Measurements from ENCODE around the gene DHRS9. TPM values are rescaled to one million over a fixed set of nuclear protein-coding genes. Genes with fewer than 3 reads are reported as not detected.

The DHRS9 gene
- total RNA-seq = not detected

GRCh38 chr2:169069341-169069740 is at the start of gene DHRS9:
Gene DHRS9 (plus strand): TSS chr2:169069563. CDS start chr2:169081582, 12,019 bp downstream.
- Histone ChIP-seq H3K36me3 (no peaks in the 10 kb centered on the region), H3K4me1 (no peaks in the 10 kb centered on the region)
- TF ChIP-seq CTCF (IDR thresholded peaks at IDR 0.05) = no peak

GRCh38 chr2:169023161-169023560 is 46.2 kb upstream of the DHRS9 start:
- H3K9me3 ChIP-seq = no peaks in the 10 kb centered on the region
- H3K36me3 ChIP-seq = no peaks in the 10 kb centered on the region
- H3K4me3 ChIP-seq = no peak overlapping the region
- no peaks in the 10 kb centered on the region for H3K4me1 ChIP-seq
- intact Hi-C loops (cut with DNase I) = no loop called here
- no peak overlapping the region for H3K27ac ChIP-seq
- no peaks in the 10 kb centered on the region for H3K27me3 ChIP-seq
- no peak for DNase-seq (ENCODE audit: low spot score in 2 of 2)
- no peak for TF ChIP-seq CTCF (IDR thresholded peaks at IDR 0.05)

More at GRCh38 chr2:169069341-169069740, at the start of gene DHRS9:
- Histone ChIP-seq H3K27me3 (no peaks in the 10 kb centered on the region), H3K27ac (no peak within 1 kb of the TSS), H3K9me3 (no peaks in the 10 kb centered on the region), H3K4me3 (no peak within 1 kb of the TSS)
- DNase-seq (ENCODE audit: low spot score in 2 of 2) = no peak
- intact Hi-C loops (cut with DNase I) = no loop called here

- H3K27ac ChIP-seq = no peak overlapping the region
- intact Hi-C loops (cut with DNase I) = no loop called here
- H3K4me3 ChIP-seq = no peak overlapping the region
- H3K9me3 ChIP-seq = no peaks in the 10 kb centered on the region
- no peaks in the 10 kb centered on the region for H3K4me1 ChIP-seq
- TF ChIP-seq CTCF (IDR thresholded peaks at IDR 0.05) = no peak
- no peaks in the 10 kb centered on the region for H3K27me3 ChIP-seq
- H3K36me3 ChIP-seq = no peaks in the 10 kb centered on the region
- no peak for DNase-seq (ENCODE audit: low spot score in 2 of 2)
Observed at GRCh38 chr2:169026056-169026455, 43.3 kb upstream of the DHRS9 start.

GRCh38 chr2:169027234-169027633 is 42.1 kb upstream of the DHRS9 start:
- DNase-seq (ENCODE audit: low spot score in 2 of 2) = no peak
- intact Hi-C loops (cut with DNase I) = no loop called here
- Histone ChIP-seq H3K27ac (no peak overlapping the region), H3K4me3 (no peak overlapping the region), H3K27me3 (no peaks in the 10 kb centered on the region), H3K36me3 (no peaks in the 10 kb centered on the region), H3K4me1 (no peaks in the 10 kb centered on the region), H3K9me3 (no peaks in the 10 kb centered on the region)
- no peak for TF ChIP-seq CTCF (IDR thresholded peaks at IDR 0.05)

GRCh38 chr2:169029341-169029740 is 40.0 kb upstream of the DHRS9 start:
- Histone ChIP-seq H3K4me3 (no peak overlapping the region), H3K9me3 (no peaks in the 10 kb centered on the region), H3K27ac (no peak overlapping the region), H3K27me3 (no peaks in the 10 kb centered on the region), H3K4me1 (no peaks in the 10 kb centered on the region), H3K36me3 (no peaks in the 10 kb centered on the region)
- intact Hi-C loops (cut with DNase I) = no loop called here
- no peak for TF ChIP-seq CTCF (IDR thresholded peaks at IDR 0.05)
- no peak for DNase-seq (ENCODE audit: low spot score in 2 of 2)

- H3K9me3 ChIP-seq = no peaks in the 10 kb centered on the region
- no peaks in the 10 kb centered on the region for H3K36me3 ChIP-seq
- intact Hi-C loops (cut with DNase I) = no loop called here
- no peak within 1 kb of the TSS for H3K4me3 ChIP-seq
- H3K27me3 ChIP-seq = no peaks in the 10 kb centered on the region
- TF ChIP-seq CTCF (IDR thresholded peaks at IDR 0.05) = no peak
- no peak within 1 kb of the TSS for H3K27ac ChIP-seq
- no peaks in the 10 kb centered on the region for H3K4me1 ChIP-seq
- no peak for DNase-seq (ENCODE audit: low spot score in 2 of 2)
Observed at GRCh38 chr2:169031202-169031601, 38.2 kb upstream of the DHRS9 start, which contains the start of gene ABCB11. Gene ABCB11 (minus strand): TSS chr2:169031324. CDS start chr2:169018125, 13,199 bp downstream.
